Neural crest cell (in vitro differentiated cells): ENCODE results near the gene SRC. TPM values are rescaled to one million over a fixed set of nuclear protein-coding genes. Genes with fewer than 3 reads are reported as not detected.

Experiments used
- DNase-seq: peaks from one replicate; pipeline ENCODE4 v3.0.0; 2021; ENCODE audit warnings: low read depth, mixed read lengths, low spot score
- H3K27ac Mint-ChIP-seq: one replicate; pipeline ENCODE4 v1.8.0; 2021; ENCODE audit warnings: mild to moderate bottlenecking, mixed read lengths; ENCODE audit not compliant: unreplicated experiment
- H3K27me3 Mint-ChIP-seq: 2 replicates; pipeline ENCODE4 v1.8.0; 2021; ENCODE audit warnings: low read depth, mild to moderate bottlenecking, mixed read lengths
- H3K36me3 Mint-ChIP-seq: 2 replicates; pipeline ENCODE4 v1.8.0; 2021; ENCODE audit warnings: low read depth, mild to moderate bottlenecking, mixed read lengths
- H3K4me1 Mint-ChIP-seq: 2 replicates; pipeline ENCODE4 v1.8.0; 2021; ENCODE audit warnings: mixed read lengths
- H3K4me3 Mint-ChIP-seq: one replicate; pipeline ENCODE4 v1.8.0; 2021; ENCODE audit warnings: mild to moderate bottlenecking, mixed read lengths
- H3K9me3 Mint-ChIP-seq: 2 replicates; pipeline ENCODE4 v1.8.0; 2021; ENCODE audit warnings: mixed read lengths
- total RNA-seq: library from RNA; stranded (reverse); gene quantifications from 2 replicates; pipeline ENCODE4 v1.2.1, GENCODE V29; 2021
- TF ChIP-seq, protein P1 (sequence below): fragments of 200-600 bp; sonication (generic); conservative IDR thresholded peaks from 2 replicates; pipeline ENCODE4 v1.5.0; 2021; ENCODE audit warnings: antibody characterized with exemption, mild to moderate bottlenecking

The SRC gene
- total RNA-seq, 1 donor from 2014 or later, result 58.6 TPM

DNA sequence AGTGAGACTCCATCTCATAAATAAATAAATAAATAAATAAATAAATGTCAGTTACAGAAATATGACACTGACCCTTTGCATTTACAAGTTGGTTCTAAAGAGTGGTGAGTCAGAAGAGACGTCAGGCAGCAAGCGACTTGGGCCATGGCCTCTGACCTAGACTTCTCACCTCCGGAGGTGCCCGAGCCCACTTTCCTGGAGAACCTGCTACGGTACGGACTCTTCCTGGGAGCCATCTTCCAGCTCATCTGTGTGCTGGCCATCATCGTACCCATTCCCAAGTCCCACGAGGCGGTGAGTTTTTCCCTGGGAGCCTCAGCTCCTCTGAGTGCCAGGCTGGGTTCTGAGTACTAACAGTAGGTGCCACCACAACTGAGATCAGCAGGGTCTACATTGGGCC is 44.8 kb upstream of the SRC start:
- no peak overlapping the region for H3K27ac Mint-ChIP-seq

DNA sequence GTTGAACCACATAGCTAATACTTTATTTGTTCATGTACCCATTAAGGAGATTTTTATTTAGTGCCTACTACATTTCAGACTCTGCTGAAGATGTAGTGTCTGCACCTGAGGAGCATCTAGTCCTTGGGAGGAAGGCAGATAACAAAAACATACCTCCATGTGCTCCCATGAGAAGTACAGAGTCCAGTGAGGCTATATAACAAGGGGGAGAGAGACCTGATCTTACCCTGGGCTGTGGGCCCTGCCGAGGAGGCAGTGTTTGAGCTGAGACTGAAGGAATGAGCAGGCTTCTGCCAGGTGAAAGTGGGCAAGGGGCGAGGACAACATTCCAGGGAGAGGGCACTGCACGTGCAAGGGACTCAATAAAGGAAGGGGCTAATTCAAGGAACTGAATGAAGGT is 44.4 kb upstream of the SRC start:
- H3K9me3 Mint-ChIP-seq, result no peaks in the 10 kb centered on the region
- DNase-seq, result no peak
- TF ChIP-seq, protein P1, sequence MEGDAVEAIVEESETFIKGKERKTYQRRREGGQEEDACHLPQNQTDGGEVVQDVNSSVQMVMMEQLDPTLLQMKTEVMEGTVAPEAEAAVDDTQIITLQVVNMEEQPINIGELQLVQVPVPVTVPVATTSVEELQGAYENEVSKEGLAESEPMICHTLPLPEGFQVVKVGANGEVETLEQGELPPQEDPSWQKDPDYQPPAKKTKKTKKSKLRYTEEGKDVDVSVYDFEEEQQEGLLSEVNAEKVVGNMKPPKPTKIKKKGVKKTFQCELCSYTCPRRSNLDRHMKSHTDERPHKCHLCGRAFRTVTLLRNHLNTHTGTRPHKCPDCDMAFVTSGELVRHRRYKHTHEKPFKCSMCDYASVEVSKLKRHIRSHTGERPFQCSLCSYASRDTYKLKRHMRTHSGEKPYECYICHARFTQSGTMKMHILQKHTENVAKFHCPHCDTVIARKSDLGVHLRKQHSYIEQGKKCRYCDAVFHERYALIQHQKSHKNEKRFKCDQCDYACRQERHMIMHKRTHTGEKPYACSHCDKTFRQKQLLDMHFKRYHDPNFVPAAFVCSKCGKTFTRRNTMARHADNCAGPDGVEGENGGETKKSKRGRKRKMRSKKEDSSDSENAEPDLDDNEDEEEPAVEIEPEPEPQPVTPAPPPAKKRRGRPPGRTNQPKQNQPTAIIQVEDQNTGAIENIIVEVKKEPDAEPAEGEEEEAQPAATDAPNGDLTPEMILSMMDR, result no peak
- H3K4me1 Mint-ChIP-seq, result peaks cover 13% of the 10 kb centered on the region
- no peak overlapping the region for H3K27ac Mint-ChIP-seq
- H3K4me3 Mint-ChIP-seq, result no peak overlapping the region
- H3K36me3 Mint-ChIP-seq, result peaks cover 25% of the 10 kb centered on the region
- no peaks in the 10 kb centered on the region for H3K27me3 Mint-ChIP-seq

More for the DNA sequence above, 44.8 kb upstream of the SRC start:
- Mint-ChIP-seq H3K27me3 (no peaks in the 10 kb centered on the region), H3K4me1 (peaks cover 13% of the 10 kb centered on the region), H3K9me3 (no peaks in the 10 kb centered on the region), H3K4me3 (no peak overlapping the region), H3K36me3 (peaks cover 25% of the 10 kb centered on the region)
- TF ChIP-seq, protein P1, result no peak
- DNase-seq, result no peak

- TF ChIP-seq, protein P1, result no peak
- H3K4me3 Mint-ChIP-seq, result no peak overlapping the region
- H3K27me3 Mint-ChIP-seq, result no peaks in the 10 kb centered on the region
- H3K27ac Mint-ChIP-seq, result no peak overlapping the region
- H3K36me3 Mint-ChIP-seq, result peaks cover 25% of the 10 kb centered on the region
- H3K9me3 Mint-ChIP-seq, result no peaks in the 10 kb centered on the region
- peaks cover 10% of the 10 kb centered on the region for H3K4me1 Mint-ChIP-seq
- no peak for DNase-seq
These were observed 43.0 kb upstream of the SRC start for GRCh38 chr20:37302981-37303380.

DNA sequence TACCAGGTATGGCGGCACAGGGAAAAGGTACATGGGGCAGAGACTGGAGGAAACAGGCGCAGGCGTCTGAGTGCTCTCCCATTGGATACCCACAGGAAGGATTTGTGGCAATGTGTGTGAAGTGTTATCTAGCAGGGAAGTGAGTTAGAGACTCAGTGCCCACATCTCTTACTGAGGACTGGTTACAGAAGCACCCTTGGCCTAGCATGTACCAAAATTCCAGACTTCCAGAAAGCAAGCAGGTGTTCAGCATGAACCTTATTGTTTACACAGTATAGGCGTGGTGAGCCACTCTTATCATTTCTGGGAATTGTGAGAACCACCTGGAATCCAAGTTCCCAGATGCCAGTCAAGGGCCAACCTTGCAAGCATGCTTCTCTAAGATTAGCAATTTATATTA is 42.3 kb upstream of the SRC start:
- Mint-ChIP-seq H3K27me3 (no peaks in the 10 kb centered on the region), H3K27ac (no peak overlapping the region)

DNA sequence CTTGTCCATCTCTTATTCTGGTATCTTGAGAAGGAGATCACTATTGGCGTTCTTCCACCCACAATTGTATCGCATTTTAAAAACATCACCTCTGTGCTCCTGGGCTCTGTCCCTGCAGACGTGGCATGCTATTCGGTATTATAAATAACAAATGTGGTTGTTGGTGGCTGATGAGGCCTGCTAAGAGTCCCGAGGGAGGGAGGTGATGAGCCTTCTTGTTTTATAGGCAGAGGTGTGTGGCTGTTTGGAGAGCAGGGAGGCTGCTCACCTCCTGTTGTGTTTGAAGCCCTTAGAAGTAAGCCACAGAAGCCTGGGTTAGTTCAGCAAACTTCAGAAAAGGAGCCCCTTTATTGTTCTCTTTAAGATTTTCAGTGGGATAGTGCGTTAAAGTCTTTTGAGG is 40.9 kb upstream of the SRC start:
- TF ChIP-seq, protein P1, result no peak
- Mint-ChIP-seq H3K4me1 (peaks cover 10% of the 10 kb centered on the region), H3K9me3 (no peaks in the 10 kb centered on the region), H3K36me3 (peaks cover 21% of the 10 kb centered on the region), H3K4me3 (no peak overlapping the region), H3K27me3 (no peaks in the 10 kb centered on the region), H3K27ac (no peak overlapping the region)
- no peak for DNase-seq

More for the DNA sequence above, 42.3 kb upstream of the SRC start:
- H3K9me3 Mint-ChIP-seq, result no peaks in the 10 kb centered on the region
- DNase-seq, result no peak
- peaks cover 10% of the 10 kb centered on the region for H3K4me1 Mint-ChIP-seq
- no peak overlapping the region for H3K4me3 Mint-ChIP-seq
- H3K36me3 Mint-ChIP-seq, result peaks cover 25% of the 10 kb centered on the region
- TF ChIP-seq, protein P1, result no peak

DNA sequence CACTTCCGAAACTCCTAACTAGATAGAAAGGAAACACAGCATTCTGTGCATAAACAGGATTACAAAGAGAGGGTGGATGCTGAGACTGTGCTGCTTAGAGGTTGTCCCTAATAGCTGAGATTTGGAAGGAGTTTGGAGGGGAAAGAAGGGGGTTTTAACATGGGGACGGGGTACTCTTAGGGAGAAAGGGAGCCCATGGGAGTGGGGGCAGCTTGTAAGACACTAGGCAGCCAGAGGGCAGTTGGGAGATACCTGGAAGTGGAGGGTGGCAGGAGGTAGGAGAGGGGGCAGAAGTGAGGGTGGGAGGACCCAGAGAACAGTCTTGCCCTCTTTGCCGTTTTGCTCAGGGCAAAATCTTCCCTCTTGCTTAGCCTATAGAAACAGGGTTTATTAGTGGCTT is 40.1 kb upstream of the SRC start:
- Mint-ChIP-seq H3K4me3 (no peak overlapping the region), H3K9me3 (no peaks in the 10 kb centered on the region), H3K27ac (peak overlapping the region; percentile 10), H3K4me1 (peaks cover 17% of the 10 kb centered on the region), H3K36me3 (peaks cover 16% of the 10 kb centered on the region), H3K27me3 (no peaks in the 10 kb centered on the region)
- TF ChIP-seq, protein P1, result no peak
- DNase-seq, result no peak
